Measurements from ENCODE around the gene CLCN4. TPM values are rescaled to one million over a fixed set of nuclear protein-coding genes. Genes with fewer than 3 reads are reported as not detected.

CLCN4 gene
- total RNA-seq = 76.6 TPM

GRCh38 chrX:10156199-10157031, at the start of gene CLCN4:
Gene CLCN4 (plus strand): TSS chrX:10156975. CDS start chrX:10185033, 28,058 bp downstream.

Other genes starting within 250 kb of the CLCN4 start
- not detected for gene CLDN34, start 189.6 kb upstream of the CLCN4 start, total RNA-seq

Measured in diencephalon (tissue), 1 donor.